GM19438 (cell line): Measurements from ENCODE around the gene RARA.
"Not testable (repeated sequence)": the region's sequence is repeated elsewhere in the genome, so short reads cannot be mapped to it uniquely, and the experiment has no call there.

Source experiments
- ATAC-seq: cut with Tn5 transposase; IDR thresholded peaks from one replicate; pipeline ENCODE4 v1.9.1; 2021; ENCODE audit warnings: low read depth; ENCODE audit not compliant: unreplicated experiment

Gene RARA

GRCh38 chr17:40295488-40296436 is 13.2 kb upstream of the RARA start:
- no peak for ATAC-seq

GRCh38 chr17:40297511-40297910 is 11.5 kb upstream of the RARA start:
- no peak for ATAC-seq

GRCh38 chr17:40298726-40299125 is 10.3 kb upstream of the RARA start:
- ATAC-seq, result no peak

GRCh38 chr17:40299159-40299757 is 9.7 kb upstream of the RARA start:
- not testable (repeated sequence) for ATAC-seq

- ATAC-seq, result no peak
Measured at GRCh38 chr17:40301315-40301714, 7.7 kb upstream of the RARA start.

GRCh38 chr17:40303009-40303657 is 5.8 kb upstream of the RARA start:
- ATAC-seq, result no peak

- no peak for ATAC-seq
Measured at GRCh38 chr17:40303708-40304551, 5.0 kb upstream of the RARA start.

GRCh38 chr17:40304552-40304863 is 4.5 kb upstream of the RARA start:
- ATAC-seq, result not testable (repeated sequence)

- ATAC-seq, result not testable (repeated sequence)
Measured at GRCh38 chr17:40304866-40305265, 4.1 kb upstream of the RARA start.

- ATAC-seq, result no peak
Measured at GRCh38 chr17:40306395-40306794, 2.6 kb upstream of the RARA start.

GRCh38 chr17:40307001-40307730 is 1.8 kb upstream of the RARA start:
- ATAC-seq, result no peak

- no peak for ATAC-seq
Measured at GRCh38 chr17:40307740-40308239, 1.2 kb upstream of the RARA start.

GRCh38 chr17:40309949-40310510 is 1.1 kb downstream of the RARA start:
- ATAC-seq, result no peak

- ATAC-seq, result no peak
Measured at GRCh38 chr17:40310882-40311391, 2.0 kb downstream of the RARA start.

GRCh38 chr17:40311575-40311974 is 2.6 kb downstream of the RARA start:
- no peak for ATAC-seq

GRCh38 chr17:40312131-40312731 is 3.3 kb downstream of the RARA start:
- no peak for ATAC-seq

- no peak for ATAC-seq
Measured at GRCh38 chr17:40312893-40313667, 4.1 kb downstream of the RARA start.
